ENCODE results near the gene LST1. TPM values are rescaled to one million over a fixed set of nuclear protein-coding genes. Genes with fewer than 3 reads are reported as not detected.

Gene LST1
- total RNA-seq (2021) (1.6 TPM in 2 replicates), Bru-seq, nascent RNA (not detected), BruChase-seq, experiment 1, labeled RNA remaining after a 2-hour chase (percentile 18 among the genes with signal in this experiment), BruChase-seq, experiment 2, labeled RNA remaining after a 6-hour chase (not detected)
- long read RNA-seq = 0 reads

DNA sequence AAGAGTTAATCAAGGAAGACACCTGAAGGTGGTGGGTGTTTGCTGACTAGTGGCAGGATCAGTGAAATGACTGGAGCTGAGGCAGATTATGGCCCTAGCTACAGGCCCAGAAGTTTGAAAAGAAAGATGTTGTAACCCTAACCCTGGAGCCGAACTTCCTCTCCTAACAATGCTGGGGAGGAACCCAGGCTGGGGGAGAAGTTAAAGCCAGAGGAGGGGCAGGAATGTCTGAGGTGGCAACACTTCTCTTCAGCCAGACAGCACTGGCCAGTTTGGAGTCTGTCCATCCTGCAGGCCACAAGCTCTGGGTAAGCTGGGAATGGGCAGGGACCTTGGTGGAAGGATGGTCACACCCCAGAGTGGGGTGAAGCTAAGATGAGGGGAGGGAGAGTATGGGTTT lies at the start of gene LST1:
TSS of gene LST1 (plus strand) at position 270 of the 400 bp plus-strand sequence. CDS start 1,023 bp downstream, outside the sequence.
- CTCF ChIA-PET = interaction anchor here (1.1 kb wide), 1 partner anchor 13 kb away, joined by 3 read pairs; no protein-coding TSS in a partner anchor
- no peak within 1 kb of the TSS for H3K4me2 ChIP-seq
- no peaks in the 10 kb centered on the region for H3F3A ChIP-seq (ENCODE audit: insufficient read depth, low read depth)
- no peak for DNase-seq
- no peaks in the 10 kb centered on the region for H3K4me1 ChIP-seq (replicated peaks; ENCODE audit: insufficient read depth)
- H3K79me2 ChIP-seq (ENCODE audit: low read depth) = no peaks in the 10 kb centered on the region
- H3K36me3 ChIP-seq (ENCODE audit: low read depth) = no peaks in the 10 kb centered on the region
- no peaks in the 10 kb centered on the region for H4K20me1 ChIP-seq (ENCODE audit: insufficient read depth)
- no peaks in the 10 kb centered on the region for H3K9me2 ChIP-seq (ENCODE audit: insufficient read depth)
- no peak within 1 kb of the TSS for H2AFZ ChIP-seq
- intact Hi-C loops (cut with micrococcal nuclease; ENCODE audit: unreplicated experiment) = no loop called here
- no peak within 1 kb of the TSS for H3K27ac ChIP-seq
- POLR2A ChIA-PET (ENCODE audit: unreplicated experiment) = no interaction called here
- no peaks in the 10 kb centered on the region for H3K9me3 ChIP-seq (ENCODE audit: insufficient read depth, low read depth)
- no peak for TF ChIP-seq EZH2 (IDR thresholded peaks at IDR 0.05; ENCODE audit: low read depth)
- TF ChIP-seq, protein P1, sequence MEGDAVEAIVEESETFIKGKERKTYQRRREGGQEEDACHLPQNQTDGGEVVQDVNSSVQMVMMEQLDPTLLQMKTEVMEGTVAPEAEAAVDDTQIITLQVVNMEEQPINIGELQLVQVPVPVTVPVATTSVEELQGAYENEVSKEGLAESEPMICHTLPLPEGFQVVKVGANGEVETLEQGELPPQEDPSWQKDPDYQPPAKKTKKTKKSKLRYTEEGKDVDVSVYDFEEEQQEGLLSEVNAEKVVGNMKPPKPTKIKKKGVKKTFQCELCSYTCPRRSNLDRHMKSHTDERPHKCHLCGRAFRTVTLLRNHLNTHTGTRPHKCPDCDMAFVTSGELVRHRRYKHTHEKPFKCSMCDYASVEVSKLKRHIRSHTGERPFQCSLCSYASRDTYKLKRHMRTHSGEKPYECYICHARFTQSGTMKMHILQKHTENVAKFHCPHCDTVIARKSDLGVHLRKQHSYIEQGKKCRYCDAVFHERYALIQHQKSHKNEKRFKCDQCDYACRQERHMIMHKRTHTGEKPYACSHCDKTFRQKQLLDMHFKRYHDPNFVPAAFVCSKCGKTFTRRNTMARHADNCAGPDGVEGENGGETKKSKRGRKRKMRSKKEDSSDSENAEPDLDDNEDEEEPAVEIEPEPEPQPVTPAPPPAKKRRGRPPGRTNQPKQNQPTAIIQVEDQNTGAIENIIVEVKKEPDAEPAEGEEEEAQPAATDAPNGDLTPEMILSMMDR (conservative IDR thresholded peaks at IDR 0.05) = no peak
- no peaks in the 10 kb centered on the region for H3K27me3 ChIP-seq (ENCODE audit: insufficient read depth, low read depth)
- H3K4me3 ChIP-seq = no peak within 1 kb of the TSS
- BruUV-seq (replicated peaks) = no TSS peak

DNA sequence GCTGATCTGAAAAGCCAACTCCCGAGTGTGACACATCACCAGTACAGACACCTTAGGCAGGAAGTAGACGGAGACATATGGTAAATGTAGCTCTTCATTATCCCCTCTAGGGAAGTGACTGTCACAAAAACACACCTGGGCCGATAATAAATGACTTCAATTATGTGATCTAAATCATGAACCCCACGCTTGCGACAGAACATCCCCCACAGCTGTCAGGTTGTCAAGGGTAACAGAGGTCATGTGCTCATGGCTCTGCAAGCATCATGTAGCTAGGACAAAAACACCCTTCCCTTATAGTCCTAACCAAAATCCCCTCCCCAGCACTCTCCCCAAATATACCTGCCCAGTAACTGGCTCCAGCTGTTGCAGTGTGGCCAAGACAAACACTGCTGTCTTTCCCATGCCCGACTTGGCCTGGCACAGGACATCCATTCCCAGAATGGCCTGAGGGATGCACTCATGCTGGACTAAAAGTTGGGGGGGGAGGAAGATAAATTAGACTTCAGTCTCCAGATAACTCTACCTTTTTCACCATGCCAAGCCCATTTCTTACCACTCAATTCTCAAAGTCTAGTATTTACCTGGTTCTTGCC lies 47.2 kb upstream of the LST1 start:
- peak overlapping the region; percentile 75; the same call in 1 of the 2 replicates for H3K4me3 ChIP-seq
- no peak for DNase-seq
- H4K20me1 ChIP-seq (ENCODE audit: insufficient read depth) = peaks cover 70% of the 10 kb centered on the region
- H3K4me2 ChIP-seq = peak overlapping the region; percentile 76
- intact Hi-C loops (cut with micrococcal nuclease; ENCODE audit: unreplicated experiment) = no loop called here
- POLR2A ChIA-PET (ENCODE audit: unreplicated experiment) = no interaction called here
- no TSS peak for BruUV-seq (replicated peaks)
- no peaks in the 10 kb centered on the region for H3K9me3 ChIP-seq (ENCODE audit: insufficient read depth, low read depth)
- H3K27ac ChIP-seq = no peak overlapping the region
- peaks cover 61% of the 10 kb centered on the region; the same call in 1 of the 2 replicates for H3F3A ChIP-seq (ENCODE audit: insufficient read depth, low read depth)
- no peak overlapping the region for H2AFZ ChIP-seq
- no peaks in the 10 kb centered on the region for H3K27me3 ChIP-seq (ENCODE audit: insufficient read depth, low read depth)
- H3K36me3 ChIP-seq (ENCODE audit: low read depth) = peaks cover 51% of the 10 kb centered on the region
- no peak for TF ChIP-seq EZH2 (IDR thresholded peaks at IDR 0.05; ENCODE audit: low read depth)
- TF ChIP-seq, protein P1 (conservative IDR thresholded peaks at IDR 0.05) = no peak
- peaks cover 76% of the 10 kb centered on the region for H3K79me2 ChIP-seq (ENCODE audit: low read depth)
- H3K9me2 ChIP-seq (ENCODE audit: insufficient read depth) = no peaks in the 10 kb centered on the region
- peaks cover 29% of the 10 kb centered on the region for H3K4me1 ChIP-seq (replicated peaks; ENCODE audit: insufficient read depth)
- CTCF ChIA-PET = no interaction called here

DNA sequence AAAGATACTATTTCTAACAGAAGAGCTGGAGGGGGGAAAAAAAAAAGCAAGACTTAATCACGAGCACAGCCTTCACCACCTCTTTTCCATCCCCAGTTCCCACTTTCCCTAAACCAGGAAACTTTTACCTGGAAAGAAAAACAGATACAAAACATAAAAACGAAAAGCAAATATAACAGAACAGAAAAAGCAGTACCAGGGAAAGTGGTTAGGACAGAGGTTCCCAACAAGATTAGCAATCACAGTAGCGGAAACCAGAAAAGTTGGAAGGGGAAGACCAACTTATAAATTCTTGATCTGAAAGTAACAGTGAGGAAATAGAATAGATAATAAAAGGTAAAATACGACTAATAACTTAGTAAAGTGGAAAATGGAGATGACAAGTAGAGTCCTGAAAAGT lies 45.4 kb upstream of the LST1 start:
- DNase-seq = no peak
- peak overlapping the region; percentile 76 for H3K4me2 ChIP-seq
- H3K4me3 ChIP-seq = peak overlapping the region; percentile 75
- ChIA-PET CTCF (no interaction called here), POLR2A (ENCODE audit: unreplicated experiment) (interaction anchor here (0.6 to 0.7 kb wide), 4 partner anchors 9 to 139 kb away, joined by 4 to 5 read pairs (median 4); no protein-coding TSS in a partner anchor)
- H4K20me1 ChIP-seq (ENCODE audit: insufficient read depth) = peaks cover 56% of the 10 kb centered on the region
- no peak overlapping the region for H2AFZ ChIP-seq
- no peaks in the 10 kb centered on the region for H3K27me3 ChIP-seq (ENCODE audit: insufficient read depth, low read depth)
- H3K4me1 ChIP-seq (replicated peaks; ENCODE audit: insufficient read depth) = peaks cover 29% of the 10 kb centered on the region
- peak overlapping the region; percentile 95 for H3K27ac ChIP-seq
- intact Hi-C loops (cut with micrococcal nuclease; ENCODE audit: unreplicated experiment) = loop anchor here (1.0 to 10.0 kb wide), 4 partner anchors 42 to 654 kb away; partner anchors contain the start of genes CLIC1, GPSM3, HSPA1B and MICB
- H3K36me3 ChIP-seq (ENCODE audit: low read depth) = peaks cover 41% of the 10 kb centered on the region
- peaks cover 45% of the 10 kb centered on the region; the same call in 1 of the 2 replicates for H3F3A ChIP-seq (ENCODE audit: insufficient read depth, low read depth)
- no peaks in the 10 kb centered on the region for H3K9me3 ChIP-seq (ENCODE audit: insufficient read depth, low read depth)
- H3K9me2 ChIP-seq (ENCODE audit: insufficient read depth) = no peaks in the 10 kb centered on the region
- BruUV-seq (replicated peaks) = no TSS peak
- TF ChIP-seq, protein P1 (conservative IDR thresholded peaks at IDR 0.05) = no peak
- TF ChIP-seq EZH2 (IDR thresholded peaks at IDR 0.05; ENCODE audit: low read depth) = no peak
- peaks cover 70% of the 10 kb centered on the region for H3K79me2 ChIP-seq (ENCODE audit: low read depth)

Measured in PC-9 (cell line).